DOHH2 (cell line): ENCODE results near the gene GOLGA6L10.
"Not testable (repeated sequence)": the region's sequence is repeated elsewhere in the genome, so short reads cannot be mapped to it uniquely, and the experiment has no call there.

ENCODE experiments used
- H3F3A ChIP-seq: fragments of 200-600 bp; sonication (generic), shearing (Covaris generic); 2 replicates; pipeline ENCODE4 v1.6.0; 2016; ENCODE audit warnings: antibody characterized with exemption, mild to moderate bottlenecking; ENCODE audit not compliant: control insufficient read depth, insufficient read depth
- H3K27ac ChIP-seq: fragments of 200-600 bp; sonication (generic); 2 replicates; pipeline ENCODE4 v1.5.1; 2014; ENCODE audit warnings: low read depth, mild to moderate bottlenecking, low read length, moderate library complexity
- H3K27me3 ChIP-seq: fragments of 200-600 bp; sonication (generic); 2 replicates; pipeline ENCODE4 v1.6.1; 2014; ENCODE audit warnings: mild to moderate bottlenecking, low read length, mixed read lengths; ENCODE audit not compliant: control insufficient read depth
- H3K36me3 ChIP-seq: fragments of 200-600 bp; sonication (generic); 2 replicates; pipeline ENCODE4 v1.6.1; 2014; ENCODE audit warnings: mild to moderate bottlenecking, low read length, moderate library complexity, mixed read lengths; ENCODE audit not compliant: control insufficient read depth
- H3K4me1 ChIP-seq: fragments of 200-600 bp; sonication (generic); 2 replicates; pipeline ENCODE4 v1.6.1; 2014; ENCODE audit warnings: mild to moderate bottlenecking, low read length, mixed read lengths; ENCODE audit not compliant: control insufficient read depth
- H3K4me2 ChIP-seq: fragments of 200-600 bp; sonication (generic); 2 replicates; pipeline ENCODE4 v1.6.0; 2014; ENCODE audit warnings: mild to moderate bottlenecking, low read length, moderate library complexity
- H3K4me3 ChIP-seq: fragments of 200-600 bp; sonication (generic); 2 replicates; pipeline ENCODE4 v1.5.1; 2014; ENCODE audit warnings: mild to moderate bottlenecking, low read length, mixed read lengths
- H3K79me2 ChIP-seq: fragments of 200-600 bp; sonication (generic); 2 replicates; pipeline ENCODE4 v1.6.1; 2014; ENCODE audit warnings: mild to moderate bottlenecking, low read length, mixed read lengths; ENCODE audit not compliant: control insufficient read depth
- H3K9me2 ChIP-seq: fragments of 200-600 bp; sonication (generic); replicated peaks from 2 replicates; pipeline ENCODE4 v1.6.1; 2014; ENCODE audit warnings: mild to moderate bottlenecking, low read length, mixed read lengths; ENCODE audit not compliant: control insufficient read depth
- H3K9me3 ChIP-seq: fragments of 200-600 bp; sonication (generic); 2 replicates; pipeline ENCODE4 v1.6.1; 2014; ENCODE audit warnings: antibody characterized with exemption, low read length, mixed read lengths; ENCODE audit not compliant: control insufficient read depth, insufficient read depth
- H4K20me1 ChIP-seq: fragments of 200-600 bp; sonication (generic); 2 replicates; pipeline ENCODE4 v1.6.0; 2014; ENCODE audit warnings: low read depth, mild to moderate bottlenecking, antibody characterized with exemption, low read length, moderate library complexity; ENCODE audit not compliant: control insufficient read depth, insufficient read depth
- CTCF ChIP-seq: fragments of 200-600 bp; sonication (generic); IDR thresholded peaks from one replicate; pipeline ENCODE4 v1.5.1; 2014; ENCODE audit warnings: antibody characterized with exemption, mild to moderate bottlenecking, low read depth, low read length; ENCODE audit not compliant: poor library complexity, severe bottlenecking
- EZH2phosphoT487 ChIP-seq: fragments of 200-600 bp; sonication (generic); IDR thresholded peaks from 2 replicates; pipeline ENCODE4 v1.6.1; 2017; ENCODE audit warnings: borderline replicate concordance, mild to moderate bottlenecking, antibody characterized with exemption, low read length, moderate library complexity, mixed read lengths

Gene GOLGA6L10

DNA sequence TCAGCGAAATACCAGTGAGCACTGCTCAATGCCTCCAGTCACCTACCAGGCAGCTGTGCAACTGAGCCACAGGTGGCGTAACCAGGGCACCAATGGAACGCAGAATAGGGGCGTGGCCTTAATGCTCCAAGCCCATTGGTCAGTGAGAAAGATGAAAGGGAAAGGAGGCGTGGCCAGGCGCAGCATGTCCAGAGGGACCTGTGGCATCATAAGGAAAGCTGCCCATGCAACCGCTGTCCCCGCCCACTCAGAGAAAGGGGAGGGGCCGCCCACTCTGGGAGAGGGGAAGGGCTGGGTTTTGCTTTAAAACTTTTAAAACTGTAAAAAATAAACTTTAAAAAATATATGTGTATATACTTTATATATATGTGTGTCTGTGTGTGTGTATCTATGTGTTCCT lies at the start of gene GOLGA6L10:
Gene GOLGA6L10 (minus strand): TSS at position 101 of the 400 bp plus-strand sequence. CDS start 100 bp downstream, at position 1.
- H3K27ac ChIP-seq, H3K79me2 ChIP-seq, H4K20me1 ChIP-seq, H3K36me3 ChIP-seq, H3K9me3 ChIP-seq, H3K4me2 ChIP-seq, H3K27me3 ChIP-seq, H3K4me3 ChIP-seq, H3K4me1 ChIP-seq, H3F3A ChIP-seq, H3K9me2 ChIP-seq: not testable (repeated sequence)

- H3K4me3 ChIP-seq, result peak overlapping the region; percentile 54
- no peaks in the 10 kb centered on the region for H3K36me3 ChIP-seq
- no peaks in the 10 kb centered on the region for H4K20me1 ChIP-seq
- H3K9me3 ChIP-seq, result no peaks in the 10 kb centered on the region; the same call in 1 of the 2 replicates
- H3K79me2 ChIP-seq, result peaks cover 13% of the 10 kb centered on the region
- H3K9me2 ChIP-seq, result no peaks in the 10 kb centered on the region
- H3K27me3 ChIP-seq, result no peaks in the 10 kb centered on the region
- H3K4me1 ChIP-seq, result peaks cover 20% of the 10 kb centered on the region
- TF ChIP-seq CTCF (no peak), EZH2phosphoT487 (no peak)
- H3K4me2 ChIP-seq, result peak overlapping the region; percentile 52
- no peaks in the 10 kb centered on the region for H3F3A ChIP-seq
- peak overlapping the region; percentile 47 for H3K27ac ChIP-seq
Observed at GRCh38 chr15:82398785-82399184, 49.5 kb upstream of the GOLGA6L10 start.

DNA sequence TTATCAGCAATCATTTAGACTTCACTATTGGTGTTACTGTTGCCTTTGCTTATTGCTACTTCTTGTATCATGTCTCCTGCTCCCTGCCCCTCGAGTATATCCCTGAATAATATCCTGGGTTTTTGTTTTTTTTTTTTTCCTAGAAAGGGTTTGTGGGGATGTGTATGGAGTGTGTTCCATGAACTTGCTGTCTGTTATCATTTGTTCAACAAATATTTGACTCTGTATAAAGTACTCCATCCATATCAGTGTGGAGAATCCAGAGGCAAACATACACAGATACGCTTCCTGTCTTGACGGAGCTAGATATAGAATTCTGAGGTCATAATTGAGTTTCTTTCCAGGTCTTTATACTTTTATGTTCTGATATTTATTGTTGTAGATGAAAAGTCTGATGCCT lies 48.5 kb upstream of the GOLGA6L10 start:
- Histone ChIP-seq H3F3A (no peaks in the 10 kb centered on the region), H4K20me1 (no peaks in the 10 kb centered on the region), H3K9me3 (no peaks in the 10 kb centered on the region; the same call in 1 of the 2 replicates), H3K79me2 (peaks cover 16% of the 10 kb centered on the region), H3K27me3 (no peaks in the 10 kb centered on the region), H3K4me3 (no peak overlapping the region), H3K4me2 (no peak overlapping the region), H3K27ac (no peak overlapping the region), H3K36me3 (no peaks in the 10 kb centered on the region), H3K4me1 (peaks cover 20% of the 10 kb centered on the region), H3K9me2 (no peaks in the 10 kb centered on the region)
- TF ChIP-seq EZH2phosphoT487, result no peak
- no peak for TF ChIP-seq CTCF

- H3K4me3 ChIP-seq, H3F3A ChIP-seq, H3K9me3 ChIP-seq, H3K4me2 ChIP-seq, H3K36me3 ChIP-seq, H4K20me1 ChIP-seq, H3K27ac ChIP-seq, H3K9me2 ChIP-seq, H3K27me3 ChIP-seq: not testable (repeated sequence)
- H3K4me1 ChIP-seq, result peaks cover 20% of the 10 kb centered on the region
- peaks cover 16% of the 10 kb centered on the region for H3K79me2 ChIP-seq
Observed at GRCh38 chr15:82395788-82396187, 46.5 kb upstream of the GOLGA6L10 start.
